NOMO-1 (cell line): ENCODE measurements around the gene ANO2.

Experiments
- DNase-seq, 2 experiments: peaks; one replicate each; lab custom pipeline; 2025; ENCODE audit not compliant: unreplicated experiment in 2 of 2; lab: John Stamatoyannopoulos, UW

ANO2 gene

DNA sequence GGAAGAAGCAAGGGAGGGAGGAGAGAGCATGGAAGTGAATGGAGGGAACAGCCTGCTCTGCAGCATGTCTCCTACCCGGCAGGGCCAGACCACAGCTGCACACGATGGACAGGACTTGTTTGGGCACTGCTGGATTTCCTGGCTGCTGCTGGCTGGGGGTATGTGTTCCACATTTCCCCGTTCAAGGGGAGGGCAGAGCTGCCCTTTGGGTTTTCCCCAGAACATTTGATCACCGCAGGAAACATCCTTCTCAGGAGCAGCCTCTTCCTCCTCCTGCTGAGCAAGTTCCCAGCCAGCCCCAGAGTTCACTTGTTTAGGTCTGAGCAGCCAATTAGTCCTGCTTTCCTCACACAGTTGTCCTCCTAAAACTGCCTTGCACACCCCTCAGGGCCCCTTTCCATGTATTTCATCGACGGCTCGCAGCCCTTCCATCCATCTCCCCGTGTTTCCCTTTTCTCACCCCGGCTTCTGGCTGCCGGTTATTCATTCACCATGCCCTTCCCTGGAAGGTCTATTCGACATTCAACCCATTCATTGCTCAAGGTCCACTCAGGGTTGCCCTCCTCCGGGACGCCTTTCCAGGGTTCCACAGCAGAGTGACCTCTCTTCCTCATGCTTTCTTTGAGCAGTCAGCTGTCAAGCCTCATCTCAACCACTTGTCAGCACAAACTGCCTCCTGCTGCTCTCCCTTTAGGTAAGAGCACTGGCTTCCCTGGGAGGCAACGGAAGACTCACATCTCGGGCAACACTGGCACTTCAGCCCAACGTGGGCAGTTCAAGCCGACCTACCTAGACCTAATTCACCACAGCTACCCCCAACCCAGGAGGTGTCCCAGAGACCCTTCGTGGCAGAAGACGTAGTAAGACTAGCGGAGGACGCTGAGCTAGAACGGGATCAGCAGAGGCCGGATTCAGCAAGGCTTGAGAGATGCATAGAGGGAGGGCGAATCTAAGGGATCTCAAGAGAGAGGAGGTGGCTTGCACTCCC lies 20.1 kb upstream of the ANO2 start:
- DNase-seq = no peak

DNA sequence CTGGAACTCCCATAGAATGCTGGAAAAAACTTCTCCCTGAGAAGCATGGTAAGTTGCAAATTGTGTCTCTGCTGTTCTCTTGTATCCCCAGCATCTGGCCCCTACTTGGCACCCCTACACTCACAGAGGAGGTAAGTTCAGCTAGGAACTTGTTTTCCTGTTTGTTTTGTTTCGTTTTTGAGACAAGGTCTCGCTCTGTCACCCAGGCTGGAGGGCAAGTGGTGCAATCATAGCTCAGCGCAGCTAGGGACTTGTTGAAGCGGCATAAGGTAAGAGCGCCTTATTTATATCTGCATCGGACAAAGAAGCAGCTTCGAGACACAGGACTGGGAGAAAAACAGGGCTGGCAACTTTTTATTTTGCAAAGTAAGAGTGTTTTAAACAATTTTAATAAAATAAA lies 18.5 kb upstream of the ANO2 start:
- DNase-seq = no peak

DNA sequence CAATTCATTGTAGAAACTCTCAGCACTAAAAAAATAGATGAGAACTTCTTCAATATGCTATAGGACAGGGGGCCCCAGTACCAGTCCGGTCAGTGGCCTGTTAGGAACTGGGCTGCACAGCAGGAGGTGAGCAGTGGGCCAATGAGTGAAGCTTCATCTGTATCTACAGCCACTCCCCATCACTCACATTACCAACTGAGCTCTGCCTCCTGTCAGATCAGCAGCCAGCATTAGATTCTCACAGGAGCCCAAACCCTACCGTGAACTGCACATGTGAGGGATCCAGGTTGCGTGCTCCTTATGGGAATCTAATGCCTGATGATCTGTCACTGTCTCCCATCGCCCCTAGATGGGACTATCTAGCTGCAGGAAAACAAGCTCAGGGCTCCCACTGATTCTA lies 15.7 kb upstream of the ANO2 start:
- DNase-seq = no peak

DNA sequence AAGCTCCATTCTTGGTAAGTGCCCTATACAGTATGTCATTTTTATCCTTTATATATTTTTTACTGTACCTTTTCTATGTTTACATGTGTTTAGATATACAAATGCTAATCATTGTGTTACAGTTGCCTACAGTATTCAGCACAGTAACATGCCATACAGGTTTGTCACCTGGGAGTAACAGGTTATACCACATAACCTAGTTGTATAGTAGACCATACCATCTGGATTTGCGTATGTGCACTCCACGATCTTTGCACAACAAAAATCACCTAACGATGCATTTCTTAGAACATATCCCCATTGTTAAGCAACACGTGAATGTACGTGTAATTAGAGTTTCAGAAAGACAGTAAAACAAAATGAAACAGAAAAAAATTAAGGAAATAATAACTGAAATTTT lies 11.9 kb upstream of the ANO2 start:
- DNase-seq = no peak

DNA sequence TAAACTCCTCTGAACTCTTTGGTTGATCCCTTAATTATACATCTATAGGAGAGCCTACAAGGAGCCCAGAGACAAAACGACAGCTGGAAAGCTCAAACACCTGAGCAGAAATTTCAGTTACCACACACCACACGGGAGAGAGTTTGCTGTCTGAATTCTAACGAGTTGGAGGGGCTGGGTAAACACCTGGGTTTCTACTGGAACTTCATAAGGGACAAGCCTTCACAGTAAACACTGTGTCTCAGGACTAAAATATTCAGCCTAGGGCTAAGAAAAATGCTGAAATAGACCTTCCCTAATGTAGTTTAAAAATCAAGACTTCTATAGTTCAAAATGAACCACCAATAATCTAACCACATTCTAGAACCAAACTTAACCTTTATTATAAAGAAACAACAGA lies 9.6 kb upstream of the ANO2 start:
- DNase-seq = no peak

DNA sequence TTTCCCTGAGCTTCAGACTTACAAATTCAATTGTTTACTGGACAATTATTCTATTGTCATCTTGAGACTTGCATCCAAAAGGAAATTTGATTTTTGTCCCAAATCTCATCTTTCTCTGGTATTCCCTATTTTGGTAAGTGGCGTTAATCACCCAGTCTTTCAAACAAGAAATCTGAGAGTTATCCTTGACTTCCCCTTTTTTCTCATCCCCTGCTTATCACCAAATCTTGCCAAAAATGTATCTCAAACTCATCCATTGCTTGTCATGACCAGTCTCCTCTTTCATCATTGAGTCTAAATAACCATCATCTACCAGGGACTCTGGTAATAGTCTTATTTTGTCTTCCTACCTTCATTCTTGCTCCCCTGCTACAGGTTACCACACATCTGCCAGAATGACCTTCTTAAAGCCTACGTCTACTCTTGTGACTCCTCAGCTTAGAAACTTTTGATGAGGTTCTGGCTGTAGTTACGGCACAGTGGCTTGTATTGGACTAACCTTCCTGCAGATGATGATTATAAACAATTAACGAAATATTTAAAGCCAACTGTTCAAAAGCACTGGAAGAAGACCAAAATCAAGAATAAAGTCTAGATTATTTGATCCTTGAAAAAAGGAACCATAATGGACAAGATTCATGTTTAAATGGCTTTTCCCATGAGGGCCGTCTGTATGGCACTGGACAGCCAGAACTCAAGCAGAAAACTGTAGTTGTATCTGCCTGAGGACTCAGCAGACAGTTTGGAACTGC lies 9.0 kb upstream of the ANO2 start:
- no peak for DNase-seq

DNA sequence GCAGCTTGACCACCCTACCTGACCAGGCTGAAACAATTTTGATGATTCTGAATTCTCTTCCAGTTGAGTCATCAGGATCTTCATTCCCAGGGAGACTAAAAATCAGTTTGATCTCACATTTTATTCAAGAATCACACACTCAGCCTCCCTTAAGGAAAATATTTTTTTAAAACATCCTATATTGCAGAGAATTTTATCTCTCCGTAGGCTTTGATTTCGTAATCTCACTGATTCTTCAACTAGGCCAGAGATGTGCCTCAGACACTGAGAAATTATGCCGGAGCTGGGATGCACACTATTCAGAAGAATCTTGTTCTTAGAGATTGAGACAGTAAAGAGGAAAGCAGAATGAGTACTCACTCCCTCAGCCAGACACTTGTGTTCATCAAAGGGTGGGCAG lies 7.0 kb upstream of the ANO2 start:
- DNase-seq = no peak

DNA sequence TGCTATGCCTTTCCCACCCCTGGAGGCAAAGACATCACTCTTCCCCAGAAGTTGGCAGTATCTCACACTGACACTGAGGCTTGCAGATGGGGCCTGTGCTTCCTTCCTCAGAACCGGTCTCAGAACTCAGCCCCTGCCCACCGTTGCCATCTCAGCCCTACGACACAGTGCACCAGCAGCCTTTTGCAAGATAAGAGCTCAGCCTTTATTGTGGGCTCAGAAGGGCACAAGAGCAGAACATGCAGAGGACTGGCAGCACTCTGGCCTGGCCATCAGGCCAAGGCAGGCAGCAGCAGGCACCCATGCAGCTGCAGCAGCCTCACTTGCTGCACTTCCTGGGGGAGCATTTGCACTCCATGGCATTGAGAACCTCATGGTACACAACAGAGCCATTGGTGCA lies 3.6 kb upstream of the ANO2 start:
- no peak for DNase-seq

DNA sequence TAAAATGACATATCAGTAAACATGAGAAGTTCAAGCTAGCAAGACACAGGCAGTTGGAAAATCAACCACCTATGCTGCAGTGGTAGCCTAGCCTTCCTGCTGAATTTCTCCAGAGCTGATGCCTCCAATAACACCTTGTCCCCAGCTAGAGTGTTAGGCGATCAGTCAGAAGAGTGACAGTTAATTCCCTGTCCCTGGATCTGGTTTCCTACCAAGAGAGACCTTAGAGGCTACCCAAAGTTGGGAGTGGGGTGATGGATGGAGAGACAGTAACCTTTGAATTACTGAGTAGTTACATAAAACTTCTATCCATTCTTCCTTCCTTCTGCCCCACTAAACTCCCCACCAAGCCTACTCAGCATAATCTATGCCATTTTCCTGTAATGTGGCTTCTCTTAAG lies 1.9 kb upstream of the ANO2 start:
- no peak for DNase-seq

DNA sequence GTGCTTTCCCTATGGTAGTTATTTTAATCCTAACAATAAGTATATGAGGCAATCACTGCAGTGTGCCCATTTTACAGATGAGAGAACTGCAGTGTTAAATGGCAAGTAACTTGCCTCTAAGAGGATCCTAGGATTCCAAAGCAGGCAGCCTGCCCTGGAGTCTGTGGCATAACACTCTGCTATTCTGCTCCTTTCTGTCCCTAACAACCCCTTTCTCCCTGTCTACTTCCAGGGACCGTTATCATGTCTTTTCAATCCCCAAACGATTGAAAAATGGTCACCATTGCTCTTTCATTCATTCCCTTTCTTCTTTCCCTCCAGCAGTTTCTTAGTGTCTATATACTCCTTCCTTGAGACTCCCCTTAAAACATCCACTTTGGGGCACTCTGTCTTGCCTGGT lies 1.3 kb upstream of the ANO2 start:
- DNase-seq = no peak

DNA sequence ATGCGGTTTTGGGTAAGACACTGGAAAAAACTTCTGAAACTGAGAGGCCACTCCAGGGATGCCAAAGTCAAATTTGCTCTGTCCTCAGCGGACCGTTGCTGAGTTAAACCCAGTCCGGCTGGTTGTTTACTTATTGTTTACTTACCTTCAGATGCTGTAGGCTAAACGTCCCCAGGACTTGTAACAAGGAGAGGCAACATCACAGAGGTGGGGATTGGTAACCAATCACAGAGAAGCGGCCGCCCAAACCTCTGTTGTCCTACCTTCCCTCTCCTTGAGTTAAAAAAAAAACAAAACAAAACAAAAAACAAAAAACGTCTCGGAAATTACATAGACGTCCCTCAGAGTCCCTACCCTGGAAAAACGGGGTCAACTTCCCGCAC lies 380 bp downstream of the ANO2 start:
- no peak for DNase-seq

DNA sequence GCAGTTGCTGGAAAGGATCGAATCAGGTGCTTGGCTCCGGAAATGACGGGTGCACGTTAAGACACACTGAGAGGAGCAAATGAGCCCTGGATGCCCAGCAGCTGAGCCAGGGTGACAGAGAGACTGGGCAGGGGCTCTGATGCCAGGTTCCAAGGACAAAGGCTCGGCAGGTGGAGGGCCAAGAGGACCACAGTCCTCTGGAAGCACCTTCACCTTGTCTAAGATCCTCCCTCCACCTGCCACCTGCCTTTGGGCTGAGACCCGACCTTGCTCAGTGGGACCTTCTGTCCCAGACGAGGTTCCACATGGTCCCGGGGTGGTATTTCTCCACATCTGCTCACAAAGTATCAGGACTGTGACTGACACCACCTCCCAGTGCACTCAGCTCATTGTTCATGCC lies 1.0 kb downstream of the ANO2 start:
- no peak for DNase-seq

DNA sequence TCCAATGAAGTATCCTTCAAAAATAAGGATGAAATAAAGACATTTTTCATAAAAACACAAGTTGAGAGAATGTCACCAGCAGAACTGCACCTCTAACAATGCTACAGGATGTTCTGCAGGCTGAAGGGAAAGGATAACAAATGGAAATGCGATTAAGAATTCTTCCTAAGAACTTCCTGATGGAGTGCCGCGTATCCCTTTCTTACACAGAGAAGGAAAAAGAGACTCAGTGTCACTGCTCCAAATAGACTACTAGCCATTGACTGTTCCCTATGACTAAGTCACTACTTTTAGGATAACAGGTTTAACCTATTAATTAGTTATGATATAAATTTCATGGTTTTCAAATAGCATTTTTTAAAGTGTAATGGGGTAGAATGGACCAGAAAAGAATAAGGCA lies 3.2 kb downstream of the ANO2 start:
- no peak for DNase-seq

DNA sequence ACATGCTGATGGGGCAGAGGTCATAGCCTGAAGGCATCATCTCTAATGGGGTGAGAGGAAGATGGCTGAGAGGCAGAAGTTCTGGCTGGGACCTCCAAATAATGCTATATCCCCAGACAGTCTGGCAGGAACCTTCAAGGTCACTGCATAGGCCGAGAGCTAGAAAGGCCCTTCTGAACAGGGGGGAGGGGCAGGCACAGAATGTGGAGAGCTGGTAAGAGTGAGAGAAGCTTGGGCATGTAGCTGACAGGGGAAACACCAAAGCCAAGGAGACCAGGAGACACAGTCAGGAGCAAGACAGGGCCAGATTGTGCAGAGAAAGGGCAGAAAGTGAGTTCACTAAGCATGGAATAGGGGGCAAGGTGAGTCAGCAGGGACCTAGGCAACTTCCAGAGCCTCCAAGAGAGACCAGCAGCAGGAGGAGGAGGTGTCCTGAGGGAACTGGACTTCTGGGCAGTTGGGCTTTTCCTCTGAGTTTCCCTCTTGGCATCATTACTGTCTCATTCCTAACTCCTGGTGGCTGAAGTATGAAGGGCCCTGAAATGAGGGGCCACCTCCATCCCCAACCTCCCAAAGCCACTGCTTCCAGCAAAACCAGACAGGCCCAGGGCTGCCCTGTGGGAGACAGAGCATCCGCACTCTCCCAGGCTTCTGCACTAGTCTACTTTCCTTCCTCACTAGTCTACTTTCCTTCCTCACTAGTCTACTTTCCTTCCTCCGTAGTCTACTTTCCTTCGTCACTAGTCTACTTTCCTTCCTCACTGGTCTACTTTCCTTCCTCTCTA lies 17.1 kb downstream of the ANO2 start:
- DNase-seq = no peak

DNA sequence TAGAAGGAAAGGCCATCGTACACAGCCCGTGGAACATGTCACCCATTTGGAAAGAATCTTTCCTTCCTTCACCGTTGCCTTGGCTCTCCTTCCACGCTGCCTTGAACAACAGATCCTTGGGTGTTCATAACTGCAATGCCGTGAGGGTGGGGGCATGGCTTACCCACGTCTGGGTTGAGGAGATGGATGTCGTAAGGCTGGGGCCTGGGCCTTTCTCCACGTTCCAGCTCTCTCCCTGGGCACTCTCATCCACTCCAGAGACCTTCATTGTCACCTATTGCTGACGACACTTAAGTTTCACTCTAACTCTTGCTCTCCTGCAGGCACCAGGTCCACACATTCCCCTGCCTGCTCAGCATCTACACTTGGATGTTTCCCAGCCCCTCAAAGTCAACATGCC lies 19.4 kb downstream of the ANO2 start:
- DNase-seq = no peak

DNA sequence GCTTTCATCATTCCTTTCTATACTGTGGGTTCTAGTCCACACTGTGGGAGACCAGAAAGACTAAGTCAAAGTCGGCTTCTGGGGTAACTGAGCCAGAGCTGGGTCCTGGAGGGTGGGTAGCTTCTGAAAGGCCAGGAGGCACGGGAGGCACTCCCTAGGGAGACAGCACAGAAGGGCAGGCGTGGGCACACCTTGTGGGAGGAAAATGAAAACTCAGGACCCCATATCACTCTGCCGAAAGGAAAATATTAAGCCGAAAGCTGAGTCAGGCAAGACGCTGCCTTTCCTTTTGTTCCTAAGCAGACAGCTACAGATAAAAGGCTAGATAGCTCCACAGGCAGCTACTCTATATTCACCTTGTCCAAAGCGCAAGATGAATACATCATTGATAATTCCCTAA lies 20.7 kb downstream of the ANO2 start:
- DNase-seq = no peak

DNA sequence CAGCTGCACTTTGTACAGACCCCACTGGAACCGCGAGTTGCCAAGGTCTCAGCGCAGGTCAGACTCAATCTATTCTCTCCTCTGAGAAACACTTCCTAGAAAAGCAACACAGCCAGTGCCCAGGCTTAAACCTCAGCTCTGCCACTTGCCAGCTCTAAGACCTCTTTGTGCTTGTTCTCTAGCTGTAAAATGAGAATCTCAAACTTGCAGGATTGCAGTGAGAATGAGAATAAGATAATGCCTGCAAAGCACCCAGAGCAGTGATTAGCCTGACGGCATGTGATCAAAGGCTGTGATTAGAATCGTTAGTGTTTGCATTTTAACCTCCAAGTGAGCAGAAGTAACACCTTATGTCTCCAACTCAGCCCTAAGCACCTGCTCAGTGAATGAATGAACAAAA lies 21.3 kb downstream of the ANO2 start:
- DNase-seq = no peak

DNA sequence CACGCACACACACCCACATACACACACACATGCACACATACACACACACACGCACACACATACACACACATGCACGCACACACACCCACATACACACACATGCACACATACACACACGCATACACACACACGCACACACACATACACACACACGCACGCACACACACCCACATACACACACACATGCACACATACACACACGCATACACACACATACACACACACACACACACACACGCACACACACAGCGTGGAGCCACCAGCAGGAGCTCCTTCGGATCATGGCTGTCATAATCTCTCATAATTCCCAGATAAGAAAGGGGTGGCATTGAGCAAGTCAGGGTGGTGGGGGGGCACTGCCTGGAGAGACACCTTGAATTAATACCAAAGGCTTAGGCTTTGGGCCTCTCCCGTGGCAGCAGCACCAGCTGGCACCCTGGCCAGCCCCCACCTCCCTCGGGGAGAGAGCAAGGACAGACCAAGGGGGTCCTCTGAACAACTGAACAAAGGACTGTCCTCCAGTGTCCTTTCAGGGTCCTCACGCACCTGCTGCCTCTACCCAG lies 21.9 kb downstream of the ANO2 start:
- no peak for DNase-seq

DNA sequence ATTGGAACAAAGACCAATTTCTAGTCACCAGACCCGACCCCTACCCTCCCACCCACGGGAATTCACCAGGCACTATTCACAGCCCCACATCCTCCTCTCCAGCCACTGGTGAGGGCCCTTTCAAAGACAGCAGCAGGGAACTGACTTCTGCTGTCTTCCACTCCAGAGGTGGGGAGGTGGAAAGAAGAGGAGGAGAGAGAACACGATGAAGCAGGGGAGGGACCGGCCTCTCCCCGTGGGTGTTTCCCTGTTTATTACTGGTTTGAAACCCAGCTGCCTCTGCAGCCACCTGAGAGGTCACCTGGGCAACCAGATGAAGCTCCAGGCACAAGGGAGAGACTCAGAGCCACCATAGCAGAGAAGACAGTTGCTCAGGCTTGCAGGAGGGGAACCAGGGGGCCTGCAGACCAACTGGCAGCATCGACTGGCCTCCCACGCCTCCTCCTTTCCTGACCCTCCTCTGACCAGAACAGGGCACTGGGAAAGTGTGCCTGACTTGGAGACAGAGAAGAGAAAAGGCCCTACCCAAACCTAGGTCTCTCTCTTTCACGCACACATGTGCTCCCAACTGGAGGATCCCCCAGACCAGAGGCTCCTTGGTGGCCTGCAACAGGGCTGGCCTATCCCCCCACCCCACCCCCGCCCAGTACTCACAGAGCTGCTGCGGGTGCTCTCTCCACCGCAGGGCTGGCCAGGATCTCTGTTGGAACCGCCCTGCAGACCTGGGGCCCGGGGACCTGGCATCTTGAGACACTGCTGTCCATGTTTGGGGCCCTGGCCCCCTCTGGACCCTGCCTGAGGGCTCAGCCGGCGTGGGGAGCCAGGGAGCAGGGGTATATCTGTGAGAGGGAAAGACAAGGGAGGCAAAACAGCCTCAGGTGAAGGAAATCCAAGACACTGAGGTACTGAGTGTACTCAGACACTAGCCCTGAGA lies 22.8 kb downstream of the ANO2 start:
- DNase-seq = no peak
